Measurements from ENCODE around the gene TOPBP1.

Gene TOPBP1

GRCh38 chr3:133620066-133620784, 41.5 kb downstream of the TOPBP1 start:
- no peak overlapping the region for H3K4me3 ChIP-seq
- no peak overlapping the region for H3K27ac ChIP-seq

- Histone ChIP-seq H3K27ac (no peak overlapping the region), H3K4me3 (no peak overlapping the region)
Measured at GRCh38 chr3:133611534-133611933, 50.2 kb downstream of the TOPBP1 start.

- Histone ChIP-seq H3K4me3 (no peak overlapping the region), H3K27ac (no peak overlapping the region)
Measured at GRCh38 chr3:133610031-133610430, 51.7 kb downstream of the TOPBP1 start.

- Histone ChIP-seq H3K4me3 (no peak overlapping the region), H3K27ac (no peak overlapping the region)
Measured at GRCh38 chr3:133608388-133608787, 53.4 kb downstream of the TOPBP1 start.

- no peak overlapping the region for H3K27ac ChIP-seq
- no peak overlapping the region for H3K4me3 ChIP-seq
Measured at GRCh38 chr3:133607816-133608215, 53.9 kb downstream of the TOPBP1 start.

- Histone ChIP-seq H3K27ac (no peak overlapping the region), H3K4me3 (no peak overlapping the region)
Measured at GRCh38 chr3:133606902-133607301, 54.8 kb downstream of the TOPBP1 start.

- no peak overlapping the region for H3K4me3 ChIP-seq
Measured at GRCh38 chr3:133606342-133606741, 55.4 kb downstream of the TOPBP1 start.

GRCh38 chr3:133600572-133601081, 61.1 kb downstream of the TOPBP1 start:
- no peak overlapping the region for H3K27ac ChIP-seq

More at GRCh38 chr3:133606342-133606741, 55.4 kb downstream of the TOPBP1 start:
- no peak overlapping the region for H3K27ac ChIP-seq

GRCh38 chr3:133599280-133599679, 62.5 kb downstream of the TOPBP1 start:
- Histone ChIP-seq H3K4me3 (no peak overlapping the region), H3K27ac (no peak overlapping the region)

More at GRCh38 chr3:133600572-133601081, 61.1 kb downstream of the TOPBP1 start:
- H3K4me3 ChIP-seq, result no peak overlapping the region

- no peak overlapping the region for H3K27ac ChIP-seq
- no peak overlapping the region for H3K4me3 ChIP-seq
Measured at GRCh38 chr3:133598405-133598804, 63.3 kb downstream of the TOPBP1 start.

- Histone ChIP-seq H3K27ac (peak overlapping the region in 1 of 21 experiments; percentile 29), H3K4me3 (no peak overlapping the region)
Measured at GRCh38 chr3:133595341-133595740, 66.4 kb downstream of the TOPBP1 start.

- H3K4me3 ChIP-seq, result no peak overlapping the region
- no peak overlapping the region for H3K27ac ChIP-seq
Measured at GRCh38 chr3:133593243-133593642, 68.5 kb downstream of the TOPBP1 start.

GRCh38 chr3:133592843-133593242, 68.9 kb downstream of the TOPBP1 start:
- Histone ChIP-seq H3K27ac (no peak overlapping the region), H3K4me3 (no peak overlapping the region)

GRCh38 chr3:133591271-133591742, 70.4 kb downstream of the TOPBP1 start:
- Histone ChIP-seq H3K4me3 (no peak overlapping the region), H3K27ac (peak overlapping the region in 1 of 21 experiments; percentile 13)

- H3K4me3 ChIP-seq, result no peak overlapping the region
- H3K27ac ChIP-seq, result no peak overlapping the region
Measured at GRCh38 chr3:133589503-133589902, 72.2 kb downstream of the TOPBP1 start.

GRCh38 chr3:133588784-133589465, 72.8 kb downstream of the TOPBP1 start:
- Histone ChIP-seq H3K4me3 (no peak overlapping the region), H3K27ac (no peak overlapping the region)

GRCh38 chr3:133588035-133588434, 73.7 kb downstream of the TOPBP1 start:
- H3K4me3 ChIP-seq, result no peak overlapping the region
- no peak overlapping the region for H3K27ac ChIP-seq

GRCh38 chr3:133583396-133583795, 78.3 kb downstream of the TOPBP1 start:
- no peak overlapping the region for H3K4me3 ChIP-seq
- H3K27ac ChIP-seq, result no peak overlapping the region

- Histone ChIP-seq H3K4me3 (no peak overlapping the region), H3K27ac (no peak overlapping the region)
Measured at GRCh38 chr3:133578548-133579191, 83.1 kb downstream of the TOPBP1 start.

GRCh38 chr3:133576169-133576568, 85.6 kb downstream of the TOPBP1 start:
- peak overlapping the region in 4 of 21 experiments; percentile 3 to 33 (median 18) for H3K27ac ChIP-seq
- H3K4me3 ChIP-seq, result peak overlapping the region in 4 of 7 experiments; percentile 1 to 68 (median 36)

All from skin epidermis (tissue), 12 donors.